Hepatocyte (in vitro differentiated cells): ENCODE data around the gene NLRP12. TPM values are rescaled to one million over a fixed set of nuclear protein-coding genes. Genes with fewer than 3 reads are reported as not detected.

ENCODE experiments used
- DNase-seq: peaks from one replicate; pipeline ENCODE4 v3.0.0-alpha.2; 2016; ENCODE audit warnings: low spot score
- H2AFZ ChIP-seq: fragments of 200-600 bp; sonication (generic); 2 replicates; pipeline ENCODE4 v1.6.0; 2016; ENCODE audit warnings: antibody characterized with exemption, mild to moderate bottlenecking
- H3K27ac ChIP-seq: fragments of 200-600 bp; sonication (generic); 2 replicates; pipeline ENCODE4 v1.5.1; 2016; ENCODE audit warnings: mild to moderate bottlenecking
- H3K27me3 ChIP-seq: fragments of 200-600 bp; sonication (generic); 2 replicates; pipeline ENCODE4 v1.6.1; 2016
- H3K36me3 ChIP-seq: fragments of 200-600 bp; sonication (generic); replicated peaks from 2 replicates; pipeline ENCODE4 v1.5.1; 2016; ENCODE audit warnings: low read depth; ENCODE audit not compliant: insufficient read depth
- H3K4me1 ChIP-seq: fragments of 200-600 bp; sonication (generic); 2 replicates; pipeline ENCODE4 v1.5.1; 2016; ENCODE audit warnings: mild to moderate bottlenecking, moderate library complexity; ENCODE audit not compliant: insufficient read depth
- H3K4me2 ChIP-seq: fragments of 200-600 bp; sonication (generic); 2 replicates; pipeline ENCODE4 v1.6.0; 2016
- H3K4me3 ChIP-seq: fragments of 200-600 bp; sonication (generic); 2 replicates; pipeline ENCODE4 v1.5.1; 2016; ENCODE audit warnings: mild to moderate bottlenecking
- H3K79me2 ChIP-seq: fragments of 200-600 bp; sonication (generic); 2 replicates; pipeline ENCODE4 v1.6.0; 2017; ENCODE audit warnings: mild to moderate bottlenecking
- H3K9me2 ChIP-seq: fragments of 200-600 bp; sonication (generic); replicated peaks from 2 replicates; pipeline ENCODE4 v1.6.0; 2017; ENCODE audit warnings: mild to moderate bottlenecking; ENCODE audit not compliant: insufficient read depth
- H3K9me3 ChIP-seq: fragments of 200-600 bp; sonication (generic); 2 replicates; pipeline ENCODE4 v1.5.1; 2016; ENCODE audit warnings: low read depth, mild to moderate bottlenecking
- H4K20me1 ChIP-seq: fragments of 200-600 bp; sonication (generic); 2 replicates; pipeline ENCODE4 v1.6.0; 2016; ENCODE audit warnings: mild to moderate bottlenecking; ENCODE audit not compliant: insufficient read depth, poor library complexity, severe bottlenecking
- CTCF ChIP-seq: fragments of 200-600 bp; sonication (generic); IDR thresholded peaks from 2 replicates; pipeline ENCODE4 v1.5.1; 2016; ENCODE audit warnings: antibody characterized with exemption, mild to moderate bottlenecking; ENCODE audit not compliant: poor library complexity
- EZH2 ChIP-seq: fragments of 200-600 bp; sonication (generic); IDR thresholded peaks from 2 replicates; pipeline ENCODE4 v1.6.1; 2016; ENCODE audit warnings: antibody characterized with exemption, mild to moderate bottlenecking, borderline replicate concordance
- EZH2phosphoT487 ChIP-seq: fragments of 200-600 bp; sonication (generic); IDR thresholded peaks from one replicate; pipeline ENCODE4 v1.6.1; 2018; ENCODE audit warnings: antibody characterized with exemption, mild to moderate bottlenecking, low read depth, moderate library complexity; ENCODE audit not compliant: unreplicated experiment, severe bottlenecking
- WGBS: methylation state at CpG from one replicate; pipeline ENCODE4 v1.1.6; 2016; ENCODE audit warnings: low lambda C conversion rate; ENCODE audit errors: missing lambda C conversion rate; 5-methylcytosine and 5-hydroxymethylcytosine counted together
- polyA plus RNA-seq: library from polyadenylated mRNA; unstranded; fragments of >200 nt; fragmentation: Nextera tagmentation; extraction: Ambion mirVana; gene quantifications from 2 replicates; pipeline ENCODE4 v1.2.1, GENCODE V29; 2016
- total RNA-seq: library from RNA; depleted of rRNA; stranded (reverse); fragments of >200 nt; gene quantifications from 2 replicates; pipeline ENCODE4 v1.2.3, GENCODE V29; 2014

The NLRP12 gene
- total and polyA plus RNA-seq, 2 experiments from 2014 or later: not detected

GRCh38 chr19:53795019-53795418 lies 29.1 kb downstream of the NLRP12 start:
- Histone ChIP-seq H2AFZ (no peak overlapping the region), H3K4me3 (no peak overlapping the region)
- 71% methylated on average over 4 of the region's 4 CpGs for WGBS

GRCh38 chr19:53792721-53793433 lies 31.2 kb downstream of the NLRP12 start:
- H3K4me3 ChIP-seq: no peak overlapping the region
- no peak overlapping the region for H3K27ac ChIP-seq
- H3K4me1 ChIP-seq: no peaks in the 10 kb centered on the region
- H3K27me3 ChIP-seq: no peaks in the 10 kb centered on the region
- DNase-seq: peak; percentile 91
- WGBS: 24% methylated on average over 10 of the region's 10 CpGs
- no peaks in the 10 kb centered on the region for H3K9me2 ChIP-seq
- no peaks in the 10 kb centered on the region for H3K36me3 ChIP-seq
- H3K79me2 ChIP-seq: no peaks in the 10 kb centered on the region
- H2AFZ ChIP-seq: no peak overlapping the region
- no peaks in the 10 kb centered on the region for H4K20me1 ChIP-seq
- no peaks in the 10 kb centered on the region for H3K9me3 ChIP-seq
- H3K4me2 ChIP-seq: no peak overlapping the region
- TF ChIP-seq CTCF (peak; percentile 98), EZH2phosphoT487 (no peak), EZH2 (no peak)

More at GRCh38 chr19:53795019-53795418, 29.1 kb downstream of the NLRP12 start:
- no peak for DNase-seq
- H3K4me1 ChIP-seq: no peaks in the 10 kb centered on the region
- no peak overlapping the region for H3K4me2 ChIP-seq
- no peaks in the 10 kb centered on the region for H3K27me3 ChIP-seq
- no peaks in the 10 kb centered on the region for H3K9me3 ChIP-seq
- no peaks in the 10 kb centered on the region for H4K20me1 ChIP-seq
- no peak overlapping the region for H3K27ac ChIP-seq
- no peaks in the 10 kb centered on the region for H3K36me3 ChIP-seq
- TF ChIP-seq EZH2phosphoT487 (no peak), EZH2 (no peak), CTCF (no peak)
- no peaks in the 10 kb centered on the region for H3K79me2 ChIP-seq
- H3K9me2 ChIP-seq: no peaks in the 10 kb centered on the region

GRCh38 chr19:53789708-53790678 lies 34.1 kb downstream of the NLRP12 start:
- Histone ChIP-seq H3K9me3 (no peaks in the 10 kb centered on the region), H4K20me1 (no peaks in the 10 kb centered on the region), H3K27me3 (no peaks in the 10 kb centered on the region), H3K36me3 (no peaks in the 10 kb centered on the region), H2AFZ (no peak overlapping the region), H3K9me2 (no peaks in the 10 kb centered on the region), H3K27ac (no peak overlapping the region), H3K4me1 (no peaks in the 10 kb centered on the region), H3K79me2 (no peaks in the 10 kb centered on the region), H3K4me3 (no peak overlapping the region), H3K4me2 (no peak overlapping the region)
- no peak for DNase-seq
- 88% methylated on average over 21 of the region's 21 CpGs for WGBS
- TF ChIP-seq CTCF (no peak), EZH2 (no peak), EZH2phosphoT487 (no peak)
